Measurements from ENCODE around the gene CERS5. TPM values are rescaled to one million over a fixed set of nuclear protein-coding genes. Genes with fewer than 3 reads are reported as not detected.

Gene CERS5
- polyA plus RNA-seq, 1 donor (not counting 4 experiments of a cell fraction or from before 2014, with no cell fraction given) = 72.3 TPM

DNA sequence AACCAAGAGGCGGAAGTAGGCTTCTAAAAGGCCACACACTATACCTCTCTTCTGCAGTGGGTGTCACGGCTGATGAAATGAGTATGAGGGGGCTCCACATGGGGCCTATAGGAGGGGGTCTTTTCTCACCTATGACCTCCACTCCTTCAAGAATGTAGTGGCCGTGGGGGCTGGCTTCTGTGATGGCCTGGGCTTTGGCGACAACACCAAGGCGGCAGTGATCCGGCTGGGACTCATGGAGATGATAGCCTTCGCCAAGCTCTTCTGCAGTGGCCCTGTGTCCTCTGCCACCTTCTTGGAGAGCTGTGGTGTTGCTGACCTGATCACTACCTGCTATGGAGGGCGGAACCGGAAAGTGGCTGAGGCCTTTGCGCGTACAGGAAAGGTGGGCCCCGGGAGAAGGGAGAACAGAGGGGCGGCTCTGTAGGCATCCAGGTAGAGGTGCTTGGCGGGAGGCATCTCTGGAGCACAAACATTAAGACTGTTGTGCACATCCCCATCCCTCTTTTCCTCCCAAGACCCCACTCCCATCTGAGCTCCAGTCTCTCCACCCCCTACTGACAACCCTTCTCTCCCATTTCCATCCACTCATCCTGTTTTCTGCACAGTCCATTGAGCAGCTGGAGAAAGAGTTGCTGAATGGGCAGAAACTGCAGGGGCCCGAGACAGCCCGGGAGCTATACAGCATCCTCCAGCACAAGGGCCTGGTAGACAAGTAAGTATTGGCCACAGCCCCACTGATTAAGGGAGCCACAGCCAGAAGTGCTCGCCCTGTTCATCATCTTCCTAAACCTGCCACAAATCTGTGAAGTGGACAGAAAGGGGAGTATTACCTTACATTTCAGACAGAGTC, 59.5 kb downstream of the CERS5 start:
- H3K4me3 ChIP-seq (ENCODE audit: control insufficient read depth in 2 of 3, extremely low read depth in 1 of 3, insufficient read depth in 2 of 3, low read depth in 1 of 3, low read length in 3 of 3) = no peak overlapping the region
- H3K27ac ChIP-seq (ENCODE audit: control insufficient read depth, insufficient read depth, low read length) = no peak overlapping the region
- H3K4me1 ChIP-seq (ENCODE audit: control insufficient read depth, extremely low read depth, insufficient read depth, low read length) = peaks cover 21% of the 10 kb centered on the region
- H4K20me1 ChIP-seq (ENCODE audit: control insufficient read depth, extremely low read depth, insufficient read depth, low read length) = no peaks in the 10 kb centered on the region
- no peak overlapping the region for H2AFZ ChIP-seq (ENCODE audit: control insufficient read depth, low read length)
- H3K9me3 ChIP-seq (ENCODE audit: control insufficient read depth, low read depth, low read length) = no peaks in the 10 kb centered on the region
- H3K9me1 ChIP-seq (ENCODE audit: control insufficient read depth, extremely low read depth, insufficient read depth, low read length) = no peaks in the 10 kb centered on the region
- no peak overlapping the region for H3K4me2 ChIP-seq (ENCODE audit: control insufficient read depth, extremely low read depth, insufficient read depth, low read depth, low read length)
- H3K27me3 ChIP-seq (ENCODE audit: control insufficient read depth, extremely low read depth, insufficient read depth, low read length) = no peaks in the 10 kb centered on the region
- FAIRE-seq (no peak), DNase-seq (ENCODE audit: low read depth, low spot score) (no peak)
- dilution Hi-C loops (cut with MboI; ENCODE audit: extremely low pct_ligation_motif_present, low sequenced_read_pairs) = no loop called here
- TF ChIP-seq, protein P1, sequence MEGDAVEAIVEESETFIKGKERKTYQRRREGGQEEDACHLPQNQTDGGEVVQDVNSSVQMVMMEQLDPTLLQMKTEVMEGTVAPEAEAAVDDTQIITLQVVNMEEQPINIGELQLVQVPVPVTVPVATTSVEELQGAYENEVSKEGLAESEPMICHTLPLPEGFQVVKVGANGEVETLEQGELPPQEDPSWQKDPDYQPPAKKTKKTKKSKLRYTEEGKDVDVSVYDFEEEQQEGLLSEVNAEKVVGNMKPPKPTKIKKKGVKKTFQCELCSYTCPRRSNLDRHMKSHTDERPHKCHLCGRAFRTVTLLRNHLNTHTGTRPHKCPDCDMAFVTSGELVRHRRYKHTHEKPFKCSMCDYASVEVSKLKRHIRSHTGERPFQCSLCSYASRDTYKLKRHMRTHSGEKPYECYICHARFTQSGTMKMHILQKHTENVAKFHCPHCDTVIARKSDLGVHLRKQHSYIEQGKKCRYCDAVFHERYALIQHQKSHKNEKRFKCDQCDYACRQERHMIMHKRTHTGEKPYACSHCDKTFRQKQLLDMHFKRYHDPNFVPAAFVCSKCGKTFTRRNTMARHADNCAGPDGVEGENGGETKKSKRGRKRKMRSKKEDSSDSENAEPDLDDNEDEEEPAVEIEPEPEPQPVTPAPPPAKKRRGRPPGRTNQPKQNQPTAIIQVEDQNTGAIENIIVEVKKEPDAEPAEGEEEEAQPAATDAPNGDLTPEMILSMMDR (optimal IDR thresholded peaks at IDR 0.05 in 1 of 3, IDR thresholded peaks at IDR 0.05 in 1 of 3, conservative IDR thresholded peaks at IDR 0.05 in 1 of 3; ENCODE audit: extremely low read depth in 1 of 3, insufficient read depth in 2 of 3, low read length in 3 of 3) = no peak
- TF ChIP-seq EZH2 (IDR thresholded peaks at IDR 0.05; ENCODE audit: low read length) = no peak
- H3K9ac ChIP-seq (ENCODE audit: control insufficient read depth, extremely low read depth, insufficient read depth, low read length) = no peak overlapping the region
- peaks cover 5% of the 10 kb centered on the region for H3K79me2 ChIP-seq (ENCODE audit: control insufficient read depth, insufficient read depth, low read length)
- no peaks in the 10 kb centered on the region for H3K36me3 ChIP-seq (ENCODE audit: control insufficient read depth in 2 of 2, extremely low read depth in 1 of 2, insufficient read depth in 2 of 2, low read length in 2 of 2)

DNA sequence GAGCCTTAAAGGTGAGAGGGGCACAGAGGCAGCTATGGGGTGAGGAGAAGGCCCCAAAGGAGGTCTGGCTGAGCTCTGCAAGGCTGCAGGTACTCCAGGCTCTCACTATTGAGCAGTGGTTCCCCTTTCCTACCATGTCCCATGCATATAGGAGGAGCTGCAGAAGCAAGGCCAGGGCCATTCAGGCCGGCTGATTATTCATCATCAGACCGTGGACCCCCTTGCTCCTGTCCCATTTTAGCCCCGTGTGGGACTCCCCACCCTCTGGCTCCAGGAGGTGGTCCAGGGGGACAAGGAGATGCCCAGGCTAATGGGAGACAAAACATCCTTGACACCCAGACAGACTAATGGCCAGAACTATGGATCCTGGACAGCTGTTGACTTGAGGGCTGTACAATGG, 60.3 kb downstream of the CERS5 start:
- H3K4me3 ChIP-seq (ENCODE audit: control insufficient read depth in 2 of 3, extremely low read depth in 1 of 3, insufficient read depth in 2 of 3, low read depth in 1 of 3, low read length in 3 of 3) = no peak overlapping the region
- no peak for FAIRE-seq

More for the DNA sequence above, 60.3 kb downstream of the CERS5 start:
- Histone ChIP-seq H3K9me1 (ENCODE audit: control insufficient read depth, extremely low read depth, insufficient read depth, low read length) (no peaks in the 10 kb centered on the region), H3K27me3 (ENCODE audit: control insufficient read depth, extremely low read depth, insufficient read depth, low read length) (no peaks in the 10 kb centered on the region), H3K36me3 (ENCODE audit: control insufficient read depth in 2 of 2, extremely low read depth in 1 of 2, insufficient read depth in 2 of 2, low read length in 2 of 2) (peaks cover 2 to 5% of the 10 kb centered on the region in 2 experiments), H3K79me2 (ENCODE audit: control insufficient read depth, insufficient read depth, low read length) (no peaks in the 10 kb centered on the region), H3K4me2 (ENCODE audit: control insufficient read depth, extremely low read depth, insufficient read depth, low read depth, low read length) (no peak overlapping the region), H3K4me1 (ENCODE audit: control insufficient read depth, extremely low read depth, insufficient read depth, low read length) (peaks cover 21% of the 10 kb centered on the region), H3K9ac (ENCODE audit: control insufficient read depth, extremely low read depth, insufficient read depth, low read length) (no peak overlapping the region), H2AFZ (ENCODE audit: control insufficient read depth, low read length) (no peak overlapping the region), H3K27ac (ENCODE audit: control insufficient read depth, insufficient read depth, low read length) (no peak overlapping the region), H3K9me3 (ENCODE audit: control insufficient read depth, low read depth, low read length) (no peaks in the 10 kb centered on the region), H4K20me1 (ENCODE audit: control insufficient read depth, extremely low read depth, insufficient read depth, low read length) (no peaks in the 10 kb centered on the region)
- TF ChIP-seq EZH2 (IDR thresholded peaks at IDR 0.05; ENCODE audit: low read length) = no peak
- TF ChIP-seq, protein P1 (optimal IDR thresholded peaks at IDR 0.05 in 1 of 3, IDR thresholded peaks at IDR 0.05 in 1 of 3, conservative IDR thresholded peaks at IDR 0.05 in 1 of 3; ENCODE audit: extremely low read depth in 1 of 3, insufficient read depth in 2 of 3, low read length in 3 of 3) = no peak
- no peak for DNase-seq (ENCODE audit: low read depth, low spot score)
- dilution Hi-C loops (cut with MboI; ENCODE audit: extremely low pct_ligation_motif_present, low sequenced_read_pairs) = no loop called here

All from keratinocyte (primary cell).